PC-9 (cell line): ENCODE data around the gene FHIP1B. TPM values are rescaled to one million over a fixed set of nuclear protein-coding genes. Genes with fewer than 3 reads are reported as not detected.

Experiments used
- BruUV-seq: library from RNA; stranded (reverse); fragments of 400-500 nt; replicated peaks from 2 replicates; lab custom pipeline; 2021; lab: Mats Ljungman, UMichigan
- CTCF ChIA-PET: fragments of 300-600 bp; sonication (Branson Sonifier 250); formaldehyde crosslinking; loops from one replicate; lab custom pipeline; 2022; ENCODE audit warnings: antibody characterized with exemption; lab: Charles Lee
- POLR2A ChIA-PET: fragments of 300-600 bp; sonication (Branson Sonifier 250); formaldehyde crosslinking; loops from one replicate; lab custom pipeline; 2022; ENCODE audit warnings: antibody characterized with exemption; ENCODE audit not compliant: unreplicated experiment; lab: Charles Lee
- DNase-seq, 2 experiments: peaks; one replicate each; pipeline versions ENCODE4 v3.0.0 to v3.0.0-alpha.2; 2015 to 2022; ENCODE audit warnings: mixed read lengths in 1 of 2
- H2AFZ ChIP-seq: fragments of 200-600 bp; sonication (generic); 2 replicates; pipeline ENCODE4 v1.8.1; 2017; ENCODE audit warnings: antibody characterized with exemption
- H3F3A ChIP-seq: fragments of 200-600 bp; sonication (generic); 2 replicates; pipeline ENCODE4 v1.8.1; 2017; ENCODE audit warnings: antibody characterized with exemption, mild to moderate bottlenecking, low read depth; ENCODE audit not compliant: insufficient read depth
- H3K27ac ChIP-seq: fragments of 200-600 bp; sonication (generic); 2 replicates; pipeline ENCODE4 v1.6.1; 2016; ENCODE audit warnings: mixed run types
- H3K27me3 ChIP-seq: fragments of 200-600 bp; sonication (generic); 2 replicates; pipeline ENCODE4 v1.6.1; 2016; ENCODE audit warnings: low read depth, mixed run types; ENCODE audit not compliant: insufficient read depth
- H3K36me3 ChIP-seq: fragments of 200-600 bp; sonication (generic); 2 replicates; pipeline ENCODE4 v1.6.1; 2016; ENCODE audit warnings: low read depth, mixed run types
- H3K4me1 ChIP-seq: fragments of 200-600 bp; sonication (generic); replicated peaks from 2 replicates; pipeline ENCODE4 v1.6.1; 2016; ENCODE audit warnings: mixed run types; ENCODE audit not compliant: insufficient read depth
- H3K4me2 ChIP-seq: fragments of 200-600 bp; sonication (generic); 2 replicates; pipeline ENCODE4 v1.6.1; 2017; ENCODE audit warnings: mixed run types
- H3K4me3 ChIP-seq: fragments of 200-600 bp; sonication (generic); 2 replicates; pipeline ENCODE4 v1.6.1; 2016; ENCODE audit warnings: mixed run types
- H3K79me2 ChIP-seq: fragments of 200-600 bp; sonication (generic); 2 replicates; pipeline ENCODE4 v1.6.1; 2017; ENCODE audit warnings: low read depth, mixed run types
- H3K9me2 ChIP-seq: fragments of 200-600 bp; sonication (generic); 2 replicates; pipeline ENCODE4 v1.8.1; 2017; ENCODE audit warnings: mild to moderate bottlenecking; ENCODE audit not compliant: insufficient read depth
- H3K9me3 ChIP-seq: fragments of 200-600 bp; sonication (generic); 2 replicates; pipeline ENCODE4 v1.8.1; 2016; ENCODE audit warnings: low read depth; ENCODE audit not compliant: insufficient read depth
- H4K20me1 ChIP-seq: fragments of 200-600 bp; sonication (generic); 2 replicates; pipeline ENCODE4 v1.8.1; 2017; ENCODE audit not compliant: insufficient read depth
- EZH2 ChIP-seq: fragments of 200-600 bp; sonication (generic); IDR thresholded peaks from 2 replicates; pipeline ENCODE4 v1.8.0; 2017; ENCODE audit warnings: antibody characterized with exemption, low read depth
- intact Hi-C: fragments of 100-400 bp; cut with micrococcal nuclease; formaldehyde crosslinking; loops from one replicate; pipeline ENCODE4 v1.10.0; 2022; ENCODE audit not compliant: unreplicated experiment
- total RNA-seq: library from RNA; stranded (reverse); gene quantifications from 2 replicates; pipeline ENCODE4 v1.2.3, GENCODE V29; 2021
- TF ChIP-seq, protein P1 (sequence below): fragments of 200-600 bp; sonication (generic); conservative IDR thresholded peaks from 2 replicates; pipeline ENCODE4 v1.6.1; 2017; ENCODE audit warnings: mixed run types, antibody characterized with exemption, mild to moderate bottlenecking, moderate library complexity

The FHIP1B gene
- total RNA-seq, 1 experiment from 2014 or later = 21.5 TPM

DNA sequence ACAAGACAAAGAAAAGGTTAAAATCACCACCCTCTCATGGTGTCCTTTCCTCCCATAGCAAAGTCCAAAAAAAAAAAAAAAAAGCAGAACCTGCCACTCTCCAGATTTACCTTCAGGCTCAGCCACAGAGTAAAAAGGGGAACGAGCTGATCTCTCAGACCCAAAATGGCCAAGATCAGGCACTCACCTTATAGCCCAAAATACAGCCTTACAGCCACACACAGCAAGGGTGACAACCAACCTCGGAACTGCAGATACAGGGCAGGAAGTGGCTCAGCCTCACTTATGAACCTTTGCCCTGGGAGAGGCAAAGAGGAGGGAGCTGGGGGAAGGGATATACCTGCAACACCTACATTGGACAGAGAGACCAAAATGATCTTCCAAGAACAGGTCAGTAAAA lies 4.5 kb downstream of the FHIP1B start:
- no peak overlapping the region for H2AFZ ChIP-seq
- H3K79me2 ChIP-seq = peaks cover 53% of the 10 kb centered on the region
- CTCF ChIA-PET = no interaction called here
- no peak overlapping the region for H3K27ac ChIP-seq
- intact Hi-C loops = no loop called here
- no peaks in the 10 kb centered on the region for H3K9me3 ChIP-seq
- no peak for DNase-seq
- TF ChIP-seq, protein P1, sequence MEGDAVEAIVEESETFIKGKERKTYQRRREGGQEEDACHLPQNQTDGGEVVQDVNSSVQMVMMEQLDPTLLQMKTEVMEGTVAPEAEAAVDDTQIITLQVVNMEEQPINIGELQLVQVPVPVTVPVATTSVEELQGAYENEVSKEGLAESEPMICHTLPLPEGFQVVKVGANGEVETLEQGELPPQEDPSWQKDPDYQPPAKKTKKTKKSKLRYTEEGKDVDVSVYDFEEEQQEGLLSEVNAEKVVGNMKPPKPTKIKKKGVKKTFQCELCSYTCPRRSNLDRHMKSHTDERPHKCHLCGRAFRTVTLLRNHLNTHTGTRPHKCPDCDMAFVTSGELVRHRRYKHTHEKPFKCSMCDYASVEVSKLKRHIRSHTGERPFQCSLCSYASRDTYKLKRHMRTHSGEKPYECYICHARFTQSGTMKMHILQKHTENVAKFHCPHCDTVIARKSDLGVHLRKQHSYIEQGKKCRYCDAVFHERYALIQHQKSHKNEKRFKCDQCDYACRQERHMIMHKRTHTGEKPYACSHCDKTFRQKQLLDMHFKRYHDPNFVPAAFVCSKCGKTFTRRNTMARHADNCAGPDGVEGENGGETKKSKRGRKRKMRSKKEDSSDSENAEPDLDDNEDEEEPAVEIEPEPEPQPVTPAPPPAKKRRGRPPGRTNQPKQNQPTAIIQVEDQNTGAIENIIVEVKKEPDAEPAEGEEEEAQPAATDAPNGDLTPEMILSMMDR = no peak
- no peak for TF ChIP-seq EZH2
- BruUV-seq = no TSS peak
- H3K4me1 ChIP-seq = no peaks in the 10 kb centered on the region; the same call in 1 of the 2 replicates
- no peaks in the 10 kb centered on the region for H3K9me2 ChIP-seq
- H3K36me3 ChIP-seq = no peaks in the 10 kb centered on the region
- H3K4me3 ChIP-seq = no peak overlapping the region
- no peaks in the 10 kb centered on the region for H3F3A ChIP-seq
- H4K20me1 ChIP-seq = 0 out of 2 replicates have a peak, but pooled peaks cover 5% of the 10 kb centered on the region
- H3K4me2 ChIP-seq = no peak overlapping the region
- H3K27me3 ChIP-seq = no peaks in the 10 kb centered on the region
- POLR2A ChIA-PET = no interaction called here

DNA sequence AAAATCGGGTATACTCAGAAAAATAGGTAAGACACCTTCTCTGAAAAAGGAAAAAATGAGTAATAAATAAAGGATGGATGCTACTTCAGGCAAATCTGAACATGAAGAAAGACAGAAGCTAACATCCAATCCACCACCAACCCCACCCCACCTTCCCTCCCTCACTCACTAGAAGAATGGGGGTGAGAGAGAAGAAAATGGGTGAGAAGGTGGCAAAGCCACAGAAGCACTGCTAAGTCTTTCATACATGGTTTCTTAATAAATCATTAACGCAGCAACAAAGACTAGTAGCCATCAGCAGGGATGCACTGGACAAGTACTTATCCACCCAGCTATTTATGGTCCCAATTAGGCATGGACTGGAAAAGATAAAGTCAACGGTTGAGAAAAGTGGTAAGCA lies 5.9 kb downstream of the FHIP1B start:
- Histone ChIP-seq H3K4me1 (no peaks in the 10 kb centered on the region; the same call in 1 of the 2 replicates), H4K20me1 (0 out of 2 replicates have a peak, but pooled peaks cover 5% of the 10 kb centered on the region), H3K36me3 (no peaks in the 10 kb centered on the region), H3K27ac (no peak overlapping the region), H3K79me2 (peaks cover 47% of the 10 kb centered on the region), H3K27me3 (no peaks in the 10 kb centered on the region), H2AFZ (no peak overlapping the region), H3K4me2 (no peak overlapping the region), H3F3A (no peaks in the 10 kb centered on the region), H3K9me2 (no peaks in the 10 kb centered on the region), H3K4me3 (no peak overlapping the region), H3K9me3 (no peaks in the 10 kb centered on the region)
- intact Hi-C loops = no loop called here
- BruUV-seq = no TSS peak
- no peak for DNase-seq
- TF ChIP-seq, protein P1 = no peak
- no peak for TF ChIP-seq EZH2
- ChIA-PET CTCF (no interaction called here), POLR2A (no interaction called here)

DNA sequence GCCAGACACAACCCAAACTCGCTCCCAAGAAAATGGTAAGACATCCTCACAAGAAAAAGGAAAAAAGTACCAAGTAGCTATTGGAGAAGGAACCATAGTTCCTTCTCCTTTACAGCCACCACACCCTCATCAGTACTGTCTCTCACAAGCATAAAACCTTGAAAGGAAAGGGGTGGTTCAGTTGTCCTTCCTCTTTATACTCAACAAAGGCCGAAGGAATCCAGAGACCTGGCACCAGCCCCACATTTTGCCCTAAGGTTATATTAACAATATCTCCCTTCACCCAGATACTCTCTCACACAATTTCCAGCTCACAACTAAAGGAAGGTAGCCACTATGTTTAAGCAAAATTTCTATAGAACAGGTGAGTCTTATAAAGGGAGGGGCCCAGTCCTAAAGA lies 8.5 kb downstream of the FHIP1B start:
- ChIA-PET POLR2A (interaction anchor here (0.7 kb wide), 1 partner anchor 62 kb away, joined by 4 read pairs; no protein-coding TSS in a partner anchor), CTCF (no interaction called here)
- no peak for TF ChIP-seq EZH2
- TF ChIP-seq, protein P1 = no peak
- Histone ChIP-seq H3K27ac (no peak overlapping the region), H4K20me1 (no peaks in the 10 kb centered on the region), H3K4me2 (no peak overlapping the region), H3K79me2 (peaks cover 24% of the 10 kb centered on the region; the same call in 1 of the 2 replicates), H2AFZ (no peak overlapping the region), H3K27me3 (no peaks in the 10 kb centered on the region), H3K9me2 (no peaks in the 10 kb centered on the region), H3K9me3 (no peaks in the 10 kb centered on the region), H3K4me3 (no peak overlapping the region), H3K4me1 (no peaks in the 10 kb centered on the region), H3F3A (no peaks in the 10 kb centered on the region), H3K36me3 (no peaks in the 10 kb centered on the region)
- no peak for DNase-seq
- no TSS peak for BruUV-seq
- intact Hi-C loops = no loop called here
